Sigmoid colon (tissue), 4 donors: Measurements from ENCODE around the gene DIP2C.
"Not testable (repeated sequence)": the region's sequence is repeated elsewhere in the genome, so short reads cannot be mapped to it uniquely, and the experiment has no call there.

Experiments
- EP300 ChIP-seq, 4 donors: sonication (generic); formaldehyde crosslinking; IDR thresholded peaks; one replicate each; pipeline ENCODE4 v1.6.1; 2017; ENCODE audit warnings: antibody characterized with exemption in 4 of 4
- POLR2A ChIP-seq, 2 donors: fragments of 450-650 bp; IDR thresholded peaks; one replicate each; pipeline ENCODE4 v1.6.1; 2016; ENCODE audit warnings: antibody characterized with exemption in 2 of 2, mild to moderate bottlenecking in 2 of 2, moderate library complexity in 2 of 2
- POLR2AphosphoS5 ChIP-seq, 4 donors: sonication (generic); formaldehyde crosslinking; IDR thresholded peaks; one replicate each; pipeline ENCODE4 v1.6.1; 2017; ENCODE audit warnings: antibody characterized with exemption in 4 of 4
- TF ChIP-seq, protein P1 (sequence below), 4 experiments: fragments of 450-650 bp in 3 of 4; fragments of 200-600 bp in 1 of 4; IDR thresholded peaks; one replicate each; pipeline ENCODE4 v1.5.1; 2016 to 2019; ENCODE audit warnings: antibody characterized with exemption in 4 of 4, mild to moderate bottlenecking in 3 of 4, moderate library complexity in 2 of 4

DNA sequence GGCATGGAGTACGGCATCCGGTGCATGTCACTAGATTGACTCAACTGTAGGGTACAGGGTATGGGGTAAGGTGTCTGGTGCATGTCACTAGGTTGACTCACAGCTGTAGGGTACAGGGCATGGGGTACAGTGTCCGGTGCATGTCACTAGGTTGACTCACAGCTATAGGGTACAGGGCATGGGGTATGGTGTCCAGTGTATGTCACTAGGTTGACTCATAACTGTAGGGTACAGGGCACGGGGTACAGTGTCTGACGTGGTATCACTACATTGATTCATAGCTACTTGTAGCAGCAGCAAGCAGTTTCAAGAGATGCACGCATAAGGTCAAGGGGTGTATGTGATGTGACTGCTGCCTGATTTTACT is 424.4 kb downstream of the DIP2C start:
- TF ChIP-seq, protein P1, sequence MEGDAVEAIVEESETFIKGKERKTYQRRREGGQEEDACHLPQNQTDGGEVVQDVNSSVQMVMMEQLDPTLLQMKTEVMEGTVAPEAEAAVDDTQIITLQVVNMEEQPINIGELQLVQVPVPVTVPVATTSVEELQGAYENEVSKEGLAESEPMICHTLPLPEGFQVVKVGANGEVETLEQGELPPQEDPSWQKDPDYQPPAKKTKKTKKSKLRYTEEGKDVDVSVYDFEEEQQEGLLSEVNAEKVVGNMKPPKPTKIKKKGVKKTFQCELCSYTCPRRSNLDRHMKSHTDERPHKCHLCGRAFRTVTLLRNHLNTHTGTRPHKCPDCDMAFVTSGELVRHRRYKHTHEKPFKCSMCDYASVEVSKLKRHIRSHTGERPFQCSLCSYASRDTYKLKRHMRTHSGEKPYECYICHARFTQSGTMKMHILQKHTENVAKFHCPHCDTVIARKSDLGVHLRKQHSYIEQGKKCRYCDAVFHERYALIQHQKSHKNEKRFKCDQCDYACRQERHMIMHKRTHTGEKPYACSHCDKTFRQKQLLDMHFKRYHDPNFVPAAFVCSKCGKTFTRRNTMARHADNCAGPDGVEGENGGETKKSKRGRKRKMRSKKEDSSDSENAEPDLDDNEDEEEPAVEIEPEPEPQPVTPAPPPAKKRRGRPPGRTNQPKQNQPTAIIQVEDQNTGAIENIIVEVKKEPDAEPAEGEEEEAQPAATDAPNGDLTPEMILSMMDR (IDR thresholded peaks at IDR 0.05) = not testable (repeated sequence)
- TF ChIP-seq EP300, POLR2A, POLR2AphosphoS5 (IDR thresholded peaks at IDR 0.05): not testable (repeated sequence)
